K562 (cell line): ENCODE measurements around the gene ZSWIM3. TPM values are rescaled to one million over a fixed set of nuclear protein-coding genes. Genes with fewer than 3 reads are reported as not detected.

ENCODE experiments used
- ATAC-seq: fragments of 200-7000 bp; cut with Tn5 transposase; 3 replicates; pipeline ENCODE4 v1.9.1; 2020; ENCODE audit warnings: moderate library complexity
- BruUV-seq: library from RNA; stranded (reverse); fragments of 400-500 nt; replicated peaks from 2 replicates; lab custom pipeline; 2021; lab: Mats Ljungman, UMichigan
- CTCF ChIA-PET: fragments of 300-600 bp; formaldehyde crosslinking; extraction: SDS; loops from one replicate; lab custom pipeline; 2021; ENCODE audit warnings: low intra/inter-chr PET ratio; lab: Yijun Ruan, JAX
- POLR2A ChIA-PET: fragments of 300-600, 350-650 bp; sonication (Branson Sonifier 250); formaldehyde crosslinking; extraction: SDS; loops from one replicate; lab custom pipeline; 2021; ENCODE audit warnings: antibody characterized with exemption, inconsistent platforms; lab: Yijun Ruan, JAX
- DNase-seq, 4 experiments: peaks; one replicate each; pipeline versions ENCODE4 v3.0.0 to v3.0.0-alpha.2; 2011 to 2018; ENCODE audit warnings: low spot score in 3 of 4, mixed read lengths in 3 of 4; ENCODE audit errors: extremely low read depth in 1 of 4
- FAIRE-seq: peaks from 2 replicates; lab custom pipeline; 2011; peaks lifted over from hg19 to GRCh38; lab: Jason Lieb, UNC
- H2AFZ ChIP-seq: 2 replicates; pipeline ENCODE4 v1.6.0; 2011; ENCODE audit warnings: low read depth, low read length, control low read depth, inconsistent platforms
- H3K27ac ChIP-seq: fragments of 200-600 bp; 3 replicates; pipeline ENCODE4 v1.8.0; 2011; ENCODE audit warnings: low read depth, mild to moderate bottlenecking, control low read depth, inconsistent platforms, low read length, moderate library complexity, mixed read lengths; ENCODE audit errors: extremely low read depth
- H3K27me3 ChIP-seq, 2 experiments: fragments of 300-600 bp in 1 of 2; 2 replicates in 1 of 2; 3 replicates in 1 of 2; pipeline versions ENCODE4 v1.6.0 to v1.8.0; 2011; ENCODE audit warnings: inconsistent platforms in 2 of 2, low read length in 2 of 2, mild to moderate bottlenecking in 1 of 2, mixed read lengths in 1 of 2, moderate library complexity in 1 of 2; ENCODE audit not compliant: control insufficient read depth in 2 of 2, insufficient read depth in 2 of 2
- H3K36me3 ChIP-seq: fragments of 300-600 bp; 3 replicates; pipeline ENCODE4 v1.8.0; 2011; ENCODE audit warnings: mild to moderate bottlenecking, low read length, inconsistent platforms; ENCODE audit not compliant: control insufficient read depth, insufficient read depth
- H3K4me1 ChIP-seq, 2 experiments: fragments of 200-600 bp in 1 of 2; replicated peaks in 1 of 2; 2 replicates in 1 of 2; 3 replicates in 1 of 2; pipeline versions ENCODE4 v1.5.1 to v1.8.0; 2011; ENCODE audit warnings: inconsistent platforms in 2 of 2, low read length in 2 of 2, mild to moderate bottlenecking in 1 of 2, mixed read lengths in 1 of 2, moderate library complexity in 1 of 2; ENCODE audit not compliant: control insufficient read depth in 2 of 2, insufficient read depth in 2 of 2
- H3K4me2 ChIP-seq: 2 replicates; pipeline ENCODE4 v1.6.1; 2011; ENCODE audit warnings: low read length, control low read depth, inconsistent platforms, mixed read lengths; ENCODE audit not compliant: insufficient read depth
- H3K4me3 ChIP-seq: fragments of 200-600 bp; sonication (generic), shearing (Covaris generic); 2 replicates; pipeline ENCODE4 v1.5.1; 2016; ENCODE audit warnings: control low read depth, inconsistent platforms
- H3K79me2 ChIP-seq: fragments of 200-600 bp; 3 replicates; pipeline ENCODE4 v1.8.0; 2011; ENCODE audit warnings: low read length, inconsistent platforms; ENCODE audit not compliant: control insufficient read depth, insufficient read depth
- H3K9ac ChIP-seq, 2 experiments: 2 replicates each; pipeline versions ENCODE4 v1.6.0 to v1.6.1; 2011; ENCODE audit warnings: low read depth in 2 of 2, low read length in 2 of 2, control low read depth in 1 of 2, inconsistent platforms in 1 of 2, mild to moderate bottlenecking in 1 of 2, mixed read lengths in 1 of 2; ENCODE audit not compliant: insufficient read depth in 1 of 2
- H3K9me1 ChIP-seq: one replicate; pipeline ENCODE4 v1.6.0; 2011; ENCODE audit warnings: inconsistent platforms, mild to moderate bottlenecking, low read length, moderate library complexity; ENCODE audit not compliant: control insufficient read depth, insufficient read depth
- H3K9me3 ChIP-seq: replicated peaks from 2 replicates; pipeline ENCODE4 v1.5.1; 2011; ENCODE audit warnings: low read depth, low read length, inconsistent platforms; ENCODE audit not compliant: control insufficient read depth, insufficient read depth
- H4K20me1 ChIP-seq: replicated peaks from 2 replicates; pipeline ENCODE4 v1.6.1; 2011; ENCODE audit warnings: low read length, inconsistent platforms, mixed read lengths; ENCODE audit not compliant: control insufficient read depth, insufficient read depth
- BRD4 ChIP-seq: fragments of 200-600 bp; sonication (generic); IDR thresholded peaks from 2 replicates; pipeline ENCODE4 v1.6.1; 2017; ENCODE audit warnings: inconsistent platforms
- CHD2 ChIP-seq: IDR thresholded peaks from 2 replicates; pipeline ENCODE4 v1.6.1; 2011; ENCODE audit warnings: low read depth, low read length
- EP300 ChIP-seq: IDR thresholded peaks from 2 replicates; pipeline ENCODE4 v1.6.1; 2012; ENCODE audit warnings: low read length, improper control_type of control experiment
- HNRNPK ChIP-seq: fragments of 200-400 bp; formaldehyde crosslinking; IDR thresholded peaks from one replicate; pipeline ENCODE4 v1.6.1; 2018; ENCODE audit warnings: mild to moderate bottlenecking, low read depth, low read length; ENCODE audit not compliant: poor library complexity, severe bottlenecking
- MCM5 ChIP-seq: fragments of 450-650 bp; IDR thresholded peaks from 2 replicates; pipeline ENCODE4 v1.6.1; 2016; ENCODE audit warnings: low read depth
- MYC ChIP-seq, 2 experiments: fragments of 250-450 bp in 1 of 2; sonication (Bioruptor Pico) in 1 of 2; IDR thresholded peaks; 2 replicates each; pipeline versions ENCODE4 v1.5.1 to v1.6.1; 2012 to 2021; ENCODE audit warnings: low read depth in 2 of 2, borderline replicate concordance in 1 of 2, improper control_type of control experiment in 1 of 2, low read length in 1 of 2, mild to moderate bottlenecking in 1 of 2, moderate library complexity in 1 of 2
- RBFOX2 ChIP-seq: fragments of 200-400 bp; formaldehyde crosslinking; IDR thresholded peaks from 2 replicates; pipeline ENCODE4 v1.6.1; 2017; ENCODE audit warnings: low read depth, mild to moderate bottlenecking, low read length, moderate library complexity
- RUNX1 ChIP-seq: sonication (generic); IDR thresholded peaks from 2 replicates; pipeline ENCODE4 v1.6.1; 2016; ENCODE audit warnings: antibody characterized with exemption, low read depth
- SRSF7 ChIP-seq: fragments of 200-400 bp; formaldehyde crosslinking; optimal IDR thresholded peaks from 2 replicates; pipeline ENCODE3; 2017; ENCODE audit warnings: mild to moderate bottlenecking, low read depth, low read length
- ZBTB7A ChIP-seq: IDR thresholded peaks from 2 replicates; pipeline ENCODE4 v1.6.1; 2011; ENCODE audit warnings: low read depth, mild to moderate bottlenecking, low read length, moderate library complexity, borderline replicate concordance; ENCODE audit not compliant: control insufficient read depth
- WGBS: fragments of 100-300 bp; shearing (Covaris generic); methylation state at CpG from one replicate; pipeline ENCODE4 v1.1.6; 2016; ENCODE audit warnings: low coverage, mixed read lengths; ENCODE audit not compliant: insufficient coverage; ENCODE audit errors: missing lambda C conversion rate; 5-methylcytosine and 5-hydroxymethylcytosine counted together
- in situ Hi-C: fragments of 300-500 bp; cut with MboI; formaldehyde crosslinking; loops from 4 replicates; pipeline ENCODE4 v1.15.0; 2018; ENCODE audit warnings: inconsistent platforms, mixed read lengths
- intact Hi-C: fragments of 100-400 bp; cut with micrococcal nuclease; formaldehyde crosslinking; loops from 2 replicates; pipeline ENCODE4 v1.14.2; 2022
- polyA plus RNA-seq, 8 experiments: library from polyadenylated mRNA; depleted of rRNA in 4 of 8; stranded (reverse) in 5 of 8; unstranded in 3 of 8; fragments of >200 nt; fragmentation: Nextera tagmentation in 2 of 8; fragmentation: Illumina TruSeq in 1 of 8; extraction: Ambion mirVana in 2 of 8; extraction: Trizol in 1 of 8; gene quantifications; 2 replicates each; pipeline versions ENCODE4 v1.2.1 to v1.2.3, GENCODE V29; 2011 to 2014; ENCODE audit warnings: inconsistent platforms in 1 of 8, missing spikeins in 1 of 8
- total RNA-seq, 7 experiments: library from RNA; depleted of rRNA in 6 of 7; stranded (reverse); fragments of >200 nt in 6 of 7; fragmentation: Illumina TruSeq in 2 of 7; extraction: Trizol in 2 of 7; gene quantifications; 2 replicates each; pipeline versions ENCODE4 v1.2.1 to v1.2.3, GENCODE V29; 2011 to 2021; ENCODE audit warnings: low replicate concordance in 1 of 7
- TF ChIP-seq, protein P1 (sequence below): IDR thresholded peaks from 2 replicates; pipeline ENCODE4 v1.6.1; 2011; ENCODE audit not compliant: insufficient read length; ENCODE audit errors: extremely low read depth
- TF ChIP-seq, protein P2 (sequence below): fragments of 450-650 bp; formaldehyde crosslinking; IDR thresholded peaks from 2 replicates; pipeline ENCODE4 v1.4.0; 2022; ENCODE audit warnings: missing genetic modification characterization
- TF ChIP-seq, protein P3 (sequence below): sonication (generic); formaldehyde crosslinking; IDR thresholded peaks from 2 replicates; pipeline ENCODE4 v1.4.0; 2020; ENCODE audit warnings: mild to moderate bottlenecking, missing genetic modification reagents

ZSWIM3 gene
- total and polyA plus RNA-seq, 9 of the 15 experiments (the other 6 are each of a cell fraction or from before 2014, with no cell fraction given), result 1.7 to 4.3 (median 2.9) TPM

DNA sequence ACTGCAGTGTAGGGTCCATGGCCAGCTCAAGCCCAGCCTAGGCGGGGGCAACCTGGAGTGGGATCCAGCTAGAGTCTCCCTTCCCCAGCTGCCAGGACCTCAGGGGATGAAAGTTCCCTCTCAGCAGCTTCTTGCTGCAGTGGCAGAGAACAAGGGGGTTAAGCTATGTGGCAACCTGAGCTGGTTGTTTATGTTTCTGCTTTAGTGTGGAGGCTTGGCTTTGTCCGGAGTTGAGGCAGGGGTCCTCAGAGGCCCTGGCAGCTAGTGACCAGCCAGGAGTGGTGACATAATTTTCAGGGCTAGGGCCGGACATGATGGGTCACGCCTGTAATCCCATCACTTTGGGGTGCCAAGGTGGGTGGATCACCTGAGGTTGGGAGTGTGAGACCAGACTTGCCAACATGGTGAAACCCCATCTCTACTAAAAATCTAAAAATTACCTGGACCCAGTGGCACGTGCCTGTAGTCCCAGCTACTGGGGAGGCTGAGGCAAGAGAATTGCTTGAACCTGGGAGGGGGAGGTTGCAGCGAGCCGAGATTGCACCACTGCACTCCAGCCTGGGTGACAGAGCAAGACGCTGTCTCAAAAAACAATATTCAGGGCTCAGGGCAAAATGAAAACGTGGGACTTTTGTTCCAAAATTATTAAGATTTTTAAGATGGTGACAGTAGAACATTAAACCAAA lies 68.5 kb downstream of the ZSWIM3 start (continued):
- no peak for TF ChIP-seq EP300

DNA sequence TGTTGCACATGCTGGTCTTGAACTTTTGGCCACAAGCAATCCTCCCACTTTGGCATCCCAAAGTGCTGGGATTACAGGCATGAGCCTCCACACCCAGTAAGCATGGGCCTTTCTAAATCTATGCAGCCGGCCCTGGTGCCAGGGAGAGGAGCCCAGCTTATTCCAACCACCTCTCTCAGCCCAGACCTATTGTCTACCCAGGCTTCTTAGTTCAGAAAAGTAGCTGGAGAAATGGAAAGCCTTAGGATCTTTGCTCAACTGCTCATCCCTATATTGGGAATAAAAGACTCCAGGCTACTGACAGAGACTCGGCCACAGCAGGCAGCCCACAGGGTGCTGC lies 69.3 kb downstream of the ZSWIM3 start:
- CTCF ChIA-PET, result no interaction called here
- ATAC-seq, result no peak
- no peaks in the 10 kb centered on the region for H3K9me1 ChIP-seq
- in situ Hi-C loops, result no loop called here
- intact Hi-C loops, result no loop called here
- H3K36me3 ChIP-seq, result no peaks in the 10 kb centered on the region
- FAIRE-seq, result no peak
- no peak overlapping the region for H3K4me2 ChIP-seq
- no peak for DNase-seq
- H3K79me2 ChIP-seq, result no peaks in the 10 kb centered on the region
- H3K4me1 ChIP-seq, result peaks cover 6 to 10% of the 10 kb centered on the region in 2 experiments; a peak in 4 of 5 replicates
- no TSS peak for BruUV-seq
- no peaks in the 10 kb centered on the region; a peak in 1 of 5 replicates for H3K27me3 ChIP-seq
- no peak overlapping the region for H3K4me3 ChIP-seq
- no peak overlapping the region for H3K27ac ChIP-seq
- H4K20me1 ChIP-seq, result peaks cover 3% of the 10 kb centered on the region; the same call in 1 of the 2 replicates
- POLR2A ChIA-PET, result interaction anchor here (0.6 to 8.0 kb wide), 4 partner anchors 6 to 80 kb away, joined by 3 to 91 read pairs (median 4); partner anchors contain the start of gene PCIF1
- H3K9ac ChIP-seq, result no peak overlapping the region
- no peak overlapping the region for H2AFZ ChIP-seq
- H3K9me3 ChIP-seq, result no peaks in the 10 kb centered on the region
- 42% methylated on average over 2 of the region's 2 CpGs for WGBS
- TF ChIP-seq MCM5 (no peak), RBFOX2 (no peak), HNRNPK (no peak), RUNX1 (no peak), SRSF7 (no peak), CHD2 (no peak), MYC (IDR thresholded peaks at IDR 0.05; ENCODE audit: low read depth, low read length) (no peak), MYC (CRISPR knock-in tag; IDR thresholded peaks at IDR 0.05; ENCODE audit: borderline replicate concordance, low read depth) (no peak), ZBTB7A (no peak), BRD4 (no peak)
- TF ChIP-seq, protein P1, sequence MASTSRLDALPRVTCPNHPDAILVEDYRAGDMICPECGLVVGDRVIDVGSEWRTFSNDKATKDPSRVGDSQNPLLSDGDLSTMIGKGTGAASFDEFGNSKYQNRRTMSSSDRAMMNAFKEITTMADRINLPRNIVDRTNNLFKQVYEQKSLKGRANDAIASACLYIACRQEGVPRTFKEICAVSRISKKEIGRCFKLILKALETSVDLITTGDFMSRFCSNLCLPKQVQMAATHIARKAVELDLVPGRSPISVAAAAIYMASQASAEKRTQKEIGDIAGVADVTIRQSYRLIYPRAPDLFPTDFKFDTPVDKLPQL, result no peak
- TF ChIP-seq, protein P2, sequence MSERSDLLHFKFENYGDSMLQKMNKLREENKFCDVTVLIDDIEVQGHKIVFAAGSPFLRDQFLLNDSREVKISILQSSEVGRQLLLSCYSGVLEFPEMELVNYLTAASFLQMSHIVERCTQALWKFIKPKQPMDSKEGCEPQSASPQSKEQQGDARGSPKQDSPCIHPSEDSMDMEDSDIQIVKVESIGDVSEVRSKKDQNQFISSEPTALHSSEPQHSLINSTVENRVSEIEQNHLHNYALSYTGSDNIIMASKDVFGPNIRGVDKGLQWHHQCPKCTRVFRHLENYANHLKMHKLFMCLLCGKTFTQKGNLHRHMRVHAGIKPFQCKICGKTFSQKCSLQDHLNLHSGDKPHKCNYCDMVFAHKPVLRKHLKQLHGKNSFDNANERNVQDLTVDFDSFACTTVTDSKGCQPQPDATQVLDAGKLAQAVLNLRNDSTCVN, result no peak
- TF ChIP-seq, protein P3, sequence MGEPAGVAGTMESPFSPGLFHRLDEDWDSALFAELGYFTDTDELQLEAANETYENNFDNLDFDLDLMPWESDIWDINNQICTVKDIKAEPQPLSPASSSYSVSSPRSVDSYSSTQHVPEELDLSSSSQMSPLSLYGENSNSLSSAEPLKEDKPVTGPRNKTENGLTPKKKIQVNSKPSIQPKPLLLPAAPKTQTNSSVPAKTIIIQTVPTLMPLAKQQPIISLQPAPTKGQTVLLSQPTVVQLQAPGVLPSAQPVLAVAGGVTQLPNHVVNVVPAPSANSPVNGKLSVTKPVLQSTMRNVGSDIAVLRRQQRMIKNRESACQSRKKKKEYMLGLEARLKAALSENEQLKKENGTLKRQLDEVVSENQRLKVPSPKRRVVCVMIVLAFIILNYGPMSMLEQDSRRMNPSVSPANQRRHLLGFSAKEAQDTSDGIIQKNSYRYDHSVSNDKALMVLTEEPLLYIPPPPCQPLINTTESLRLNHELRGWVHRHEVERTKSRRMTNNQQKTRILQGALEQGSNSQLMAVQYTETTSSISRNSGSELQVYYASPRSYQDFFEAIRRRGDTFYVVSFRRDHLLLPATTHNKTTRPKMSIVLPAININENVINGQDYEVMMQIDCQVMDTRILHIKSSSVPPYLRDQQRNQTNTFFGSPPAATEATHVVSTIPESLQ, result no peak
